GM18502 (cell line): ENCODE results near the gene TTLL5.

ENCODE experiments used
- ATAC-seq: cut with Tn5 transposase; IDR thresholded peaks from one replicate; pipeline ENCODE4 v1.9.1; 2021; ENCODE audit warnings: mild to moderate bottlenecking; ENCODE audit not compliant: unreplicated experiment, poor library complexity

TTLL5 gene, protein sequence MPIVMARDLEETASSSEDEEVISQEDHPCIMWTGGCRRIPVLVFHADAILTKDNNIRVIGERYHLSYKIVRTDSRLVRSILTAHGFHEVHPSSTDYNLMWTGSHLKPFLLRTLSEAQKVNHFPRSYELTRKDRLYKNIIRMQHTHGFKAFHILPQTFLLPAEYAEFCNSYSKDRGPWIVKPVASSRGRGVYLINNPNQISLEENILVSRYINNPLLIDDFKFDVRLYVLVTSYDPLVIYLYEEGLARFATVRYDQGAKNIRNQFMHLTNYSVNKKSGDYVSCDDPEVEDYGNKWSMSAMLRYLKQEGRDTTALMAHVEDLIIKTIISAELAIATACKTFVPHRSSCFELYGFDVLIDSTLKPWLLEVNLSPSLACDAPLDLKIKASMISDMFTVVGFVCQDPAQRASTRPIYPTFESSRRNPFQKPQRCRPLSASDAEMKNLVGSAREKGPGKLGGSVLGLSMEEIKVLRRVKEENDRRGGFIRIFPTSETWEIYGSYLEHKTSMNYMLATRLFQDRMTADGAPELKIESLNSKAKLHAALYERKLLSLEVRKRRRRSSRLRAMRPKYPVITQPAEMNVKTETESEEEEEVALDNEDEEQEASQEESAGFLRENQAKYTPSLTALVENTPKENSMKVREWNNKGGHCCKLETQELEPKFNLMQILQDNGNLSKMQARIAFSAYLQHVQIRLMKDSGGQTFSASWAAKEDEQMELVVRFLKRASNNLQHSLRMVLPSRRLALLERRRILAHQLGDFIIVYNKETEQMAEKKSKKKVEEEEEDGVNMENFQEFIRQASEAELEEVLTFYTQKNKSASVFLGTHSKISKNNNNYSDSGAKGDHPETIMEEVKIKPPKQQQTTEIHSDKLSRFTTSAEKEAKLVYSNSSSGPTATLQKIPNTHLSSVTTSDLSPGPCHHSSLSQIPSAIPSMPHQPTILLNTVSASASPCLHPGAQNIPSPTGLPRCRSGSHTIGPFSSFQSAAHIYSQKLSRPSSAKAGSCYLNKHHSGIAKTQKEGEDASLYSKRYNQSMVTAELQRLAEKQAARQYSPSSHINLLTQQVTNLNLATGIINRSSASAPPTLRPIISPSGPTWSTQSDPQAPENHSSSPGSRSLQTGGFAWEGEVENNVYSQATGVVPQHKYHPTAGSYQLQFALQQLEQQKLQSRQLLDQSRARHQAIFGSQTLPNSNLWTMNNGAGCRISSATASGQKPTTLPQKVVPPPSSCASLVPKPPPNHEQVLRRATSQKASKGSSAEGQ (N-terminal part only)

DNA sequence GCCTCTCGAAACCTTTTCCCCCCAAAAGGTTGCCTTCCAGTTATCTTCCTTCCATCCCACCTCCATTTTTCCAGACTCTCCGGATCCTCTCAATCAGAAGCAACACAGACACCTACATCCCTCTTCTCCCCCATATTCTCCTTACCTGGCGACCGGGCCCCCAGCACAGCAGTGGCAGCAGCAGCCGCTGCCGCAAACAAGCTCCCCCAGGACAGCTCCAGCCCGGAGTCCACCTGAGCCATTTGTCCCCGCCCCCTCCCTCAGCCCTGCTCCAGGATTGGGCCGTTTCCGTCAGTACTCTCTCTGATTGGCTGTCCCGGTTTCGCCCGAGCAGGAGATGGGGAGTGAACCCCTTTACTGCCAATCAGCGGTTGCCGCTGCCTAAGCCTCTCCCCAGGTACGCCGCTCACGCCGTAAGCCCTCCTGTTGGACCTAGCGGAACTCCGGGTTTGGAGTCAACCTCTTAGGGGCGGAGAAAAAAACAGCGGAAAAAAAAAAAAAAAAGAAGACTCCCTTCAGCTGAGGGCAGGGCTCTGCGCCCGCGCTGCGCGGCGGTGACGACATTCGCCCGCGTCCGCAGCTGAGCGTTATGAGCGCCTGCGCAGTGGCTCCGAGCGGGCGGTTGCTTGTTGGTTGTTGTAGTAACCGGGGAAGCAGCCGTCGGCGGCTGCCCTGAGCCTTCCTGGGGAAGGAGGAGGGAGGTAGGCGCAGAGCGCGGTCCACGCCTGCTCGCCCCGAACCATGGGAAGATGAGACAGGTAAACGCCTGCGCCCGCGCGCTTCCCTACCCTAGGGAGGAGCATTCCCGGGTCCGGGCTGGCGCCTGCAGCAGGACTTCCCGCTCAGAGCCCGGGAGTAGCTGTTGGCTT, at the start of gene TTLL5, which contains the start of gene ERG28:
Gene TTLL5 (plus strand): TSS at position 617 of the 869 bp plus-strand sequence. CDS start 1,904 bp downstream, outside the sequence.
Gene ERG28 (minus strand): TSS at position 247 of the 869 bp plus-strand sequence. CDS start 3,374 bp downstream, outside the sequence.
- peak; percentile 96 for ATAC-seq

DNA sequence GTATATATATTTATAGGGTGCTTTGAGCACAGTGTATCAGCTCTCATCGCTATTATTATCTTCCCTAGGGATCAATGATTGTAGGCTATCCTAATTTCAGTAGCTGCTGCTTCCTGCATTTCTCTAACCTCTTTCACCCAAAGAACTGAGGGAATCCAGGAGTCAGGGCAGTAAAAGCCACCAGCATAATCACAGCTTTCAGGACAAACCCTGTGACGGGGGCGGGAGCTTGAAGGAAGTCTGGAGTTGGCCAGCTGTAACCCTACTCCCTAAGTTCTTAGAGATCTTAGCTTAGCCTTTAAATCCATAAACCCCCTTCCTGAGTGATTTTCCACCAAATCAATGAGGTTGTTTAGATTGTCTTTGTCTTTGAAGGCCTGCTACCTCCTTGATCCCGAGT, 48.9 kb upstream of the TTLL5 start:
- ATAC-seq, result no peak

DNA sequence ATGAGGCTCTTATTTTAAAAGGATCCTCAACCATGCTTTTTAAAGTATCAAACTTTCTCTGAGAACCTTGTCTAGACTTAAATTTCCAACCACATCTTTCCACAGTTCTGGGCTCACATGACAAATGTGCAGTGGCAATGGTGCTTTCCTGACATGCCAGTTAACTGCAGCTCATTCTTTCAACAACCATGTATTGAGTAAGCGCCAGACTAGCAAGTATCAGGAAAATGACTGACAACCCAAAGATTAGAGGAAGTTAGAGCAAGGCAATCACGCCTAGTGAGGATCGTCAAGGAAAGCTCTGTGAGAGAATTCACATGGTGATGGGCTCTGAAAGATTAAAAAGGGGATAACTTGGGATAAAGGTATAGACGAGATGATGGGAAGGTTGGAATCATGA, 46.9 kb upstream of the TTLL5 start:
- no peak for ATAC-seq

DNA sequence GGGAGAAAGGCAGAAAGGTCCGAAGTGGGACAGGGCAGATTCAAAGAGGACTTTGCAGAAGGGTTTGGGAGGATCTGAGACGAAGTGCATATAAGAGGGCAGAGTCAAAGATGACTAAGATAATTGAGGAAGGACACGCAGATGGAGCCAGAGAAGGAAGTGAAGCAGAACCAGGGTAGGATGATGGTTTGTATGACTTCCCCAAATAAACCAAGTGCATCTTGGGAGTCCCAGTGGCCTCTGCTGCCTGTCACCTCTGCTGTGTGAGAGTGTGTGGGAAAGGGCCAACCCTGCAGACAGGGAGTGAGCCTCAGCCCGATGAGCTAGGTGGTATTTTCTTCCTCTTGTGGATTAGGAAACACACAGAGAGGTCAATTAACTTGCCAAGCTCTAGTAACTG, 45.8 kb upstream of the TTLL5 start:
- no peak for ATAC-seq

DNA sequence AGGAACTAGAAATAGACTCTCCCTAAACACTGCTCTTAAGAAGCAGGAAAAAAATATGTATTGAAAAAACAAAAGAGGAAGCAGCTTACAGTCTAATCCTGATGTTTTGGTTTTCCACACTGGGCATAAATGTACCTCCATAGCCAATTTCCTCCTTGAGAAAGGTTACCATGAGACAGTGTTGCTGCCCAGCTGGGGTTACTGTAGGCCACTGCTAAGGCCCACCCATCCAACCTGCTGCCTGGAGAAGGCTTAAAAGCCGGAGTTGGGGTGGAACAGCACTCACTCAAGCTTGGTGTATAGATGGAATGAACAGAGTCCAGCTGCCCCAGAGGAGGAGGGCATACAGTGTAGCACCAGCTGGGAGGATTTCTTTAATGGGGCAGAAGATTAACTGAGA, 41.5 kb upstream of the TTLL5 start:
- ATAC-seq, result no peak

DNA sequence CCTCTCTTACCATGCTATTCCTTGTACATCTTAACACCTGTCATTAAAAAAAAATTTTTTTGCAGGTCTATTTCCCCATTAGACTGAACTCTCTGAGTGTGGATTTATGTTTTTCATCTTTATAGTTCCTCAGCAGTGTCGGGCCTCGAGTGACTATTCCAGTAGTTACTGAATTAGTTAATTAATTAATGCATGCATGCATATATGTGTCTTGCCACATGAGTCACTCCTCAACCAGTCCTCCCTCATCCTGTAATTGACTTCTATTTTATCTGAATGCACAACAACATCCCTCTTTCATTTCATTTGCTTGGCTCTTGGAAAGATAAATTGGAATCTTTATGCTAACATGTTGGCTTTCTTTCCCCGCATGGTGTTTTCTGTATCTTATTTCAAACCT, 36.0 kb upstream of the TTLL5 start:
- ATAC-seq, result no peak

DNA sequence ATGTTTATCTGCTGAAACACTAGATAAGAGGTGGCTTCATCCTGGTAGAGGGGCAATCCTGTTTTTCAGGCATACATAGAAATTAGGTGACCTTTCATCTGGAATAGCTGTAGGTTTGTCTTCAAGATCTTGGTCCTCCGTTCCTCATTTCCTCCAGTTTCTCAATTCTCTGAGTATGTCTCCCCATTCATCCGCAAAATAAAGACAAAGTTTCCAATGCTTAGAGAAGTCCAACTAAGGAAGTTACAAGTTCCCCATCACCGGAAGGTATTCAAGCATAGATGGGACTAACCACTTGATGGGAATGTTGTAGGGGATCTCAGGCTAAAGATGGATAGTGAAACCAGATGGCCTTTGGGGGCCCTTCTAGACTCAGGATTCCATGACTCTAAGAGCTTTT, 34.6 kb upstream of the TTLL5 start:
- no peak for ATAC-seq

DNA sequence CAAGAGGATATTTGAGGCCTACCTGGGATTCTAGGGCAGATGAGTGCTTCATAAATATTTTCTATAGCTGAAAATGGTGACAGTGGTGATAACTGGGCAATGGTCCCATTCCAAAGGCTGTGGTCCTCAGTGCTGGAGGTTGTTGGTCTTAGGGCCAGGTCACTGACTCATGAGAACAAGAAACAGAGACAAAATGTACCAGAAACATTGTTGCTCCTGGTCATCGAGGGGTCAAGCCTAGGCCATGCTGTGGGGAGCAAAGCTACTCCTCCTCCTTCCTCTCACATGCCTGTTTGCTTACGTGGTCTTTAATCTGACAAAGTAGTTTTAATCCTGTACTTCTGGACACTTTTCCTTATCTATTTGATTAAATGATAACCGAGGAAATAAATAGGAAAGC, 34.2 kb upstream of the TTLL5 start:
- ATAC-seq, result no peak

DNA sequence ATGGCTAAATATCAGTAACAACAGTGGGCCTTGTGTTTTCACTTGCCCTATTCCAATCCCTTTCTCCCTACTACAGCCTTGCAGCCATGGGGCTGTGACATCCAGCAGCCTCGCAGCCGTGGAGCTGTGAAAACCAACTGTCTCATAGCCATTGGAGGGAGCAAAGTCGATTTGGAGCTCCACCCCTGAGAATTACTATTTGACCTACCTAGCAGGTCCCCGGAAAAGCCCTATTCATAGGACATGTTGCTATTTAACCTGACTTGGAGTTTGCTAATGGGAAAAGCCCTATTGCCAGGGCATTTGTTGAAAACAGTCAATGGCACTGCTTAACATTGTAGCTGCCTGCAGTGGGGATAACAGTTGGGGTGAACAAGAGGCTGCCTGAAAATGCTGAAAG, 33.6 kb upstream of the TTLL5 start:
- no peak for ATAC-seq

DNA sequence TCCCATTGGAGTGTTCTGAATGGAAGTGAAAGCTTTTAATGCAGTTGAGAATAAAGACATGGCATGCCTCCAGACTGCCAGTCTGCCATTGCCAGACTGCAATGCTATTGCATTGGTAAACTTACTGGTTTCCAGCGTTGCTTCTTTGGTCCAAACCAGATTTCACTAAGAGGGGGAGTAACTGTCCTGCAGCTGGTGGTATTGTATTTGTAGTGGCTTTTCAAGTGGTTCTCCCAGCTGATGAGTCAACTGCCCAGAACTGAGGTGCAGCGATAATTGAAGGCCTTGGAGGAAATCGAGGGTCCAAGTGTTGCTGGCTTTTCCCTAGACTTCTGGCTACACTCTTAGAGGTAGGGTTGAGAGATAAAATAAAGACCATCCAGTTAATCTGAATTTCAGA, 32.2 kb upstream of the TTLL5 start:
- no peak for ATAC-seq

DNA sequence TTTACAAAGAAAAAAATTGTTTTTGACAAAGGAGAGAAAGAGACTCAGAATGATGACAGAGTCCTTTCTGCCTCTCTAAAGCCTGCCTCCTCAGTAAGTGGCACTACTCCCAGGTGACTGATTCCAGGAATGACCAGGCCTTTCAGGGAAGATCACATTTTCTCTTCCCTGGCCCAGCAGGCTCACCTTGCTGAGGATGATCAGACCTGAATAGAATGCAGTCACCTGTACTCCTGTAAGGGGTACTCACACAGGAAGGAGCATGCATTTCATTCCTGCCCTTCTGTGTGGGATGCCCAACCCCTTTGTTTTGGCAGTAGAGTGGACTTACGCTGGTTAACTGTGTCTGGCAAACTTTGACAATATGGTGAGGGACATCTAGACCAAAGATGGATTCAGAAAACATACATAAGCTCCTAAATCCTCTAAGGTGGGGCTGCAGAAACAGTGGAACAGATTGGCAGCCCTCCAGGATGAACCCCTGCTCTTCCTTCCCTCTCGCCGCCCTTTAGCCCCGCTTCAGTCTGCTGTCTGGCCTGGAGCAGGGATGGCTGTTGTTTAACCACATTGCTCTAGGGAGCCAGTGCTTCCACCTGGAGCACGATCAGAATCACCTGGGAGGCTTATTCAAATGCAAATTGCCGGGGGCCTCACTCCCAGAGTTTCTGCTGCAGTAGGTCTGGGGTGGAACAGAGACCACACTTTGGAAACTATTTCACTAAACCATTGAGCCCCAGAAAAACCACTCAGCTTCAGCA, 30.2 kb upstream of the TTLL5 start:
- no peak for ATAC-seq

DNA sequence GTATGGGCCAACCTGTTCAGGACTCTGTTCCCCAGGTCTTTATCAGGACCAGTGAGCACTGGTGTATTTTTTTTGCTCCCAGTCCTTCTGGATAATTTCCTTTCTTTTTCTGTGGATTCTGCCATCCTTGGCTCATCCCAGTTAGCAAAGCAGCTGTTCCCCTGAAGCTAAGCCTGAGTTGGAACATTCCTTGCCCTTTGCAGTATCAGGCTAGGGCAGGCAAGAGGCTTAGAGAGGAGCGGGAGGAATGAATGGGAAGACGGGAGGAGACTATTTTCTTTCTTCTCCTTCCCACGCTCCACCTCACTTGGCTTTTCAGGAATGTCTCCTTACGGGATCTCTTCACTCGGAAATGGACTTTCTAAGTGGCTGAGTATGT, 29.6 kb upstream of the TTLL5 start:
- no peak for ATAC-seq

DNA sequence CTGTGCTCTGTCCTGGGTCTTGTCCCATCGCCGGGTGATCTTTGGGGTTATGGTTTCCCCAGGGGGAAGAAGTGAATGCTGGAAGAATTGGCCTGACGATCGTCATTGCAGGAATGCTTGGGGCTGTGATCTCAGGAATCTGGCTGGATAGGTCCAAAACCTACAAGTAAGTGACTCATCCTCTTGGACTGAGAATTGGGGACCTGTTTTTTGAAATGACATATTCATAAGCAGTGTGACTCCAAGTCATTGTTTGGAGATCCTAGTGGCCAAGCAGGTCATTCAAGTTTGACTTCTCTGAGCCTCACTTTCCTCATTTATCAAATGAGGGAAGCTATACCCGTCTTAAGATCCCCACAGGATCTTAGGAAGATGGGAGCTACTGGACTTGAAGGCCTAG, 26.2 kb upstream of the TTLL5 start:
- no peak for ATAC-seq

DNA sequence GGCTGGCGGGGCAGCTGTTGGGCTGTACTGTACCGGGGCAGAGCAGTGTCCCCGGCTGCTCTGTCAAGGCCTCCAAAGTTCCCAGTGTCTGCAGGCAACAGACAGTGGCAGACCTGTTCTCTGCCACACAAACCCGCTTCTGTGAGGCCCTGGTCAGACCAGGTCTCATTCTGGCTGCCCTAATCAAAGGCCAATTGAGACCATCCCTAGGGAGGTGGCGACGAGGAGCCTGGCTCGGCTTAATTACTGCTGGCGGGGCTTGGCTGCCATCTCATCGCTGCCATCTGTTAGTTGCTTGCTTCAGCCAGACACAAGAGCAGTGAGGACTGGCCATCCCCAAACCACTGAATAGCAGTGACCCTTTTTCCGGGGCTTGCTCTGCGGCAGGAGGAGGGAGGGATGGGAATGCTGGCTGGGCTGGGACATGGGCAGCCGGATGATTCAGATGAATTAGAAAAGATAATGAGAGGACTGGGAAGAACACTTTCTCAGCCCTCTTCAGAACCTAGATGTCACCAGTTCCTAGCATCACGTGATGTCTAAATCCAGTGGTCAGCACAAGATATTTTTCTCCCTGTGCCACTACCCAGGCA, 24.9 kb upstream of the TTLL5 start:
- no peak for ATAC-seq

DNA sequence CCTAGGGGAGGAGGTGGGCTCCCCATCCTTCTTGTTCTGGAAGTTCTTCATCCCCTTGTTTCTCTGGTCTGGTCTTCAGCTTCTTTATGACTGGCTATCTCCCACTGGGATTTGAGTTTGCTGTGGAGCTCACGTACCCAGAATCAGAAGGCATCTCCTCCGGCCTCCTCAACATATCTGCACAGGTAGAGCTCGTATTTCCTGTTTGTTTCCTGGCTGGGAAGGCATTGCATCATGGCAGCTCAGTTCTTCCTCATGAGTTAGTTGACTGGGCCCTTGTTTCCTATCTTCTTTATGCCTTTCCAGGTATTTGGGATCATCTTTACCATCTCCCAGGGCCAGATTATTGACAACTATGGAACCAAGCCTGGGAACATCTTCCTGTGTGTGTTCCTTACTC, 20.2 kb upstream of the TTLL5 start:
- no peak for ATAC-seq

DNA sequence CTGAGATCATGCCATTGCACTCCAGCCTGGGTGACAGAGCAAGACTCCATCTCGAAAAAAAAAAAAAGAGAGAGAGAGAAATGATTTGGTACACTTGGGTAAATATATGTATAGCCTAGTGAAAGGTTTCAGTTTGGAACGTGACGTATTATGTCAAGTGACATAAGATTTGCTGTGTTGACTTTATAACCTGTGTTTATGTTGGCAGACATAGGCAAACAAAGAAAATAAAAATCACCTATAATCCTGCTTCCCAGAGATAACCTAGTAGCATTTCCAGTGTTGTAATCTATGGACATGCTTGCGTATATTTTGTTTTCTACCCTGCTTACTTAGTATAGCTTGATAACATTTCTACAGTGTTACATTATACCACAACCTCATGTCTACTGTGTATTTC, 17.1 kb upstream of the TTLL5 start:
- no peak for ATAC-seq

DNA sequence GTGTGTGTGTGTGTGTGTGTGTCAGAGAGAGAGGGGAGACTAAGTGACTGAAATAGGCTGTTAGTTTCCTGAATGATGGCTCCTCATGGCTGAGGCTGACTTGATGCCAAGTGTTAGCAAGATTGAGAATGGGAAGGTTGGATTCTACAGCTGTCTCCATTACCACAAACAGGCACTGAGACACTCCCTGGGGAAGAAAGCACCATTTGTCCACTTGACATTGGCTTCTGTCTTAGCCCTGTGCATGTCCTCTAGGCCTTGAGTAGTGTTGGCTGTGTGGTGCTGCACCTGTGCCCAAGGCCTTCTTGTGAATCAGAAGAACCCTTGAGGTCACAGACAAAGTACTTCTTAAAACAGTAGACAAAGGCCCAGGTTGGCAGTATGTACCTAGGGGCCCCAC, 16.0 kb upstream of the TTLL5 start:
- ATAC-seq, result no peak

DNA sequence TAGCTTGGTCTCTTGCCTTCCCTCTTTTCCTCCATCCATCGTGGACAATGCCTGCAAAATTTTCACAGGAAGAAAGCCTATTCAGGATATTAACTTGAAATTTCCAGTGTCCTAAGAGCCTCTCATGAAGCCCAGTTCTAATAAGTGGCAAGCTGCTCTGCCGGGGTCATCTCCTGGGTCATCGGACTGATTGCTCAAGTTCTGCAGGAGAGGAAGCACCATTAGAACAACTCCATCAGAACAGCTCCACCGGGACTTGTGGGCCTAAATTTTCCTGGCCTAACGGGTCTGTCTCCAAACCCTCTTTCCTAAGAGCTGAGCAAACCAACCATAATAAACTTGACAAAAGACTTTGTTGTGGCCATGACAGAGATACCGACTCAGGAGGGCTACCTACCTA, 14.3 kb upstream of the TTLL5 start:
- no peak for ATAC-seq

DNA sequence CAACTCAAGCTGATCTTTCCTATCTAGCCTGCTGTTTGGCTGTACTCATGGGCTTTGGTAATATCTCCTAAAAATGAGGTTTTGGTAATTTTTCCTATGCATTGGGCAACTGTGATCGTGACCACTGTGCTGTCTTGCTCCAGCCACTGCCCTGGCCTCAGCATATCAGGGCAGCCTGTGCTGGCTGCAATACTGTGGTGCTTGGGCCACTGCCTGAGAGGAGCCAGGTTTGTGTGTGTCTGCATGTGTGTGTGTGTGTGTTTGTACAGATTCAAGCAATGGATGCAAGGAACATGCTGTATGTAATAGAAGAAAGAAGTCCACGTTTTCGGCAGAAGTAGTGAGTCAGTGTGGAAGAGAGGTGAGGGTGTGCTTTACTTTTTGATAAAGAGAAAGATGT, 13.4 kb upstream of the TTLL5 start:
- ATAC-seq, result no peak
